Duodenal mucosa (tissue), 2 donors: ENCODE measurements around the gene SDHAF4.
"Not testable (repeated sequence)": the region's sequence is repeated elsewhere in the genome, so short reads cannot be mapped to it uniquely, and the experiment has no call there.

ENCODE experiments used
- H3K27ac ChIP-seq: one replicate; pipeline ENCODE4 v1.7.0; 2013; ENCODE audit warnings: low read depth, low read length
- H3K27me3 ChIP-seq, 2 donors: one replicate each; pipeline ENCODE4 v1.7.0; 2013; ENCODE audit warnings: low read length in 2 of 2, control low read depth in 1 of 2; ENCODE audit not compliant: insufficient read depth in 2 of 2, control insufficient read depth in 1 of 2
- H3K36me3 ChIP-seq, 2 donors: one replicate each; pipeline ENCODE4 v1.7.0; 2013; ENCODE audit warnings: low read length in 2 of 2, control low read depth in 1 of 2; ENCODE audit not compliant: insufficient read depth in 2 of 2, control insufficient read depth in 1 of 2
- H3K4me1 ChIP-seq, 2 donors: one replicate each; pipeline ENCODE4 v1.7.0; 2013; ENCODE audit warnings: low read length in 2 of 2, control low read depth in 1 of 2; ENCODE audit not compliant: insufficient read depth in 2 of 2, control insufficient read depth in 1 of 2
- H3K4me3 ChIP-seq, 2 donors: one replicate each; pipeline ENCODE4 v1.7.0; 2013; ENCODE audit warnings: low read length in 2 of 2, low read depth in 1 of 2
- H3K9ac ChIP-seq, 2 donors: one replicate each; pipeline ENCODE4 v1.7.0; 2013; ENCODE audit warnings: low read length in 2 of 2, low read depth in 1 of 2
- H3K9me3 ChIP-seq, 2 donors: one replicate each; pipeline ENCODE4 v1.7.0; 2013; ENCODE audit warnings: low read length in 2 of 2, control low read depth in 1 of 2; ENCODE audit not compliant: control insufficient read depth in 1 of 2

The SDHAF4 gene

GRCh38 chr6:70586114-70586513, 19.4 kb downstream of the SDHAF4 start:
- Histone ChIP-seq H3K4me1 (no peaks in the 10 kb centered on the region), H3K4me3 (no peak overlapping the region), H3K27ac (no peak overlapping the region), H3K27me3 (no peaks in the 10 kb centered on the region), H3K9ac (no peak overlapping the region), H3K9me3 (no peaks in the 10 kb centered on the region), H3K36me3 (peaks cover 3 to 22% of the 10 kb centered on the region in 2 donors)

- H3K9me3 ChIP-seq, result no peaks in the 10 kb centered on the region
- no peaks in the 10 kb centered on the region for H3K27me3 ChIP-seq
- H3K4me1 ChIP-seq, result no peaks in the 10 kb centered on the region
- H3K36me3 ChIP-seq, result peaks cover 0 to 6% of the 10 kb centered on the region in 2 donors
- no peak overlapping the region for H3K27ac ChIP-seq
- no peak overlapping the region for H3K9ac ChIP-seq
- H3K4me3 ChIP-seq, result no peak overlapping the region
Observed at GRCh38 chr6:70590400-70590799, 23.7 kb downstream of the SDHAF4 start.

- Histone ChIP-seq H3K36me3 (no peaks in the 10 kb centered on the region), H3K4me1 (no peaks in the 10 kb centered on the region), H3K9me3 (no peaks in the 10 kb centered on the region), H3K27ac (no peak overlapping the region), H3K4me3 (no peak overlapping the region), H3K9ac (no peak overlapping the region), H3K27me3 (no peaks in the 10 kb centered on the region)
Observed at GRCh38 chr6:70592391-70593117, 25.8 kb downstream of the SDHAF4 start.

- Histone ChIP-seq H3K27me3 (no peaks in the 10 kb centered on the region), H3K4me1 (no peaks in the 10 kb centered on the region), H3K4me3 (no peak overlapping the region), H3K36me3 (no peaks in the 10 kb centered on the region), H3K9me3 (no peaks in the 10 kb centered on the region), H3K27ac (no peak overlapping the region), H3K9ac (no peak overlapping the region)
Observed at GRCh38 chr6:70593118-70593486, 26.4 kb downstream of the SDHAF4 start.

- Histone ChIP-seq H3K9me3 (no peaks in the 10 kb centered on the region), H3K27me3 (no peaks in the 10 kb centered on the region), H3K27ac (no peak overlapping the region), H3K36me3 (no peaks in the 10 kb centered on the region), H3K4me1 (no peaks in the 10 kb centered on the region), H3K4me3 (no peak overlapping the region), H3K9ac (no peak overlapping the region)
Observed at GRCh38 chr6:70599187-70599586, 32.5 kb downstream of the SDHAF4 start.

- Histone ChIP-seq H3K4me1 (no peaks in the 10 kb centered on the region), H3K4me3 (no peak overlapping the region), H3K9me3 (no peaks in the 10 kb centered on the region), H3K36me3 (no peaks in the 10 kb centered on the region), H3K9ac (no peak overlapping the region), H3K27me3 (no peaks in the 10 kb centered on the region), H3K27ac (no peak overlapping the region)
Observed at GRCh38 chr6:70601014-70601413, 34.3 kb downstream of the SDHAF4 start.

- Histone ChIP-seq H3K4me1 (no peaks in the 10 kb centered on the region), H3K9ac (no peak overlapping the region), H3K9me3 (no peaks in the 10 kb centered on the region), H3K36me3 (no peaks in the 10 kb centered on the region), H3K27ac (no peak overlapping the region), H3K27me3 (no peaks in the 10 kb centered on the region), H3K4me3 (no peak overlapping the region)
Observed at GRCh38 chr6:70604254-70604653, 37.5 kb downstream of the SDHAF4 start.

- H3K9me3 ChIP-seq, H3K4me1 ChIP-seq, H3K36me3 ChIP-seq, H3K27ac ChIP-seq, H3K4me3 ChIP-seq, H3K27me3 ChIP-seq, H3K9ac ChIP-seq: not testable (repeated sequence)
Observed at GRCh38 chr6:70607371-70607770, 40.6 kb downstream of the SDHAF4 start.

- not testable (repeated sequence) for H3K27me3 ChIP-seq, H3K36me3 ChIP-seq, H3K27ac ChIP-seq, H3K4me1 ChIP-seq, H3K4me3 ChIP-seq, H3K9me3 ChIP-seq, H3K9ac ChIP-seq
Observed at GRCh38 chr6:70609181-70609580, 42.5 kb downstream of the SDHAF4 start.

GRCh38 chr6:70616728-70617260, 50.1 kb downstream of the SDHAF4 start:
- no peaks in the 10 kb centered on the region for H3K4me1 ChIP-seq
- H3K9ac ChIP-seq, result no peak overlapping the region
- H3K4me3 ChIP-seq, result no peak overlapping the region
- H3K36me3 ChIP-seq, result no peaks in the 10 kb centered on the region
- H3K27me3 ChIP-seq, result no peaks in the 10 kb centered on the region
- H3K27ac ChIP-seq, result no peak overlapping the region
- no peaks in the 10 kb centered on the region for H3K9me3 ChIP-seq
